ENCODE measurements around the gene PFDN1. TPM values are rescaled to one million over a fixed set of nuclear protein-coding genes. Genes with fewer than 3 reads are reported as not detected.

PFDN1 gene
- total and polyA plus RNA-seq, 10 of the 15 experiments (the other 5 are each of a cell fraction or from before 2014, with no cell fraction given) = 62.9 to 193 (median 102) TPM

- no peaks in the 10 kb centered on the region for H3K4me1 ChIP-seq (ENCODE audit: control insufficient read depth, insufficient read depth, low read length)
- TF ChIP-seq TBL1XR1 (IDR thresholded peaks at IDR 0.05; ENCODE audit: low read depth, low read length) = no peak
- TF ChIP-seq ZBED1 (IDR thresholded peaks at IDR 0.05; ENCODE audit: borderline replicate concordance) = no peak
- no peak for TF ChIP-seq ELK1 (IDR thresholded peaks at IDR 0.05; ENCODE audit: low read depth, low read length)
- TF ChIP-seq HSF1 (IDR thresholded peaks at IDR 0.05; ENCODE audit: low read depth, low read length) = no peak
- no peak for TF ChIP-seq ZZZ3 (IDR thresholded peaks at IDR 0.05; ENCODE audit: control insufficient read depth, insufficient read length, low read depth)
- no peak for TF ChIP-seq SREBF2 (IDR thresholded peaks at IDR 0.05; ENCODE audit: low read length)
- no peak for TF ChIP-seq SREBF1 (IDR thresholded peaks at IDR 0.05; ENCODE audit: low read length)
- TF ChIP-seq TCF12 (IDR thresholded peaks at IDR 0.05; ENCODE audit: low read depth, low read length) = no peak
- TF ChIP-seq HDAC2 (IDR thresholded peaks at IDR 0.05) = no peak
- TF ChIP-seq NFYA (IDR thresholded peaks at IDR 0.05; ENCODE audit: borderline replicate concordance, low read depth, low read length) = no peak
- TF ChIP-seq FOS (IDR thresholded peaks at IDR 0.05; ENCODE audit: borderline replicate concordance, extremely low read depth, insufficient read length) = no peak
- TF ChIP-seq BCL3 (IDR thresholded peaks at IDR 0.05; ENCODE audit: borderline replicate concordance, insufficient read depth, low read depth, low read length, poor library complexity, severe bottlenecking) = no peak
- TF ChIP-seq ATF3 (IDR thresholded peaks at IDR 0.05; ENCODE audit: borderline replicate concordance, extremely low read depth, low read depth, low read length) = no peak
- no peak for TF ChIP-seq MYC (IDR thresholded peaks at IDR 0.05; ENCODE audit: insufficient read depth, insufficient read length, insufficient replicate concordance, low read length, severe bottlenecking)
- SMC1A ChIA-PET (ENCODE audit: uncharacterized antibody, unreplicated experiment) = interaction anchor here (1.1 to 14.6 kb wide), 7 partner anchors 18 to 119 kb away, joined by 3 to 345 read pairs (median 5); partner anchors contain the start of gene HBEGF
- no peak overlapping the region for H3K4me2 ChIP-seq (ENCODE audit: control insufficient read depth, insufficient read depth)
- no peak for FAIRE-seq
- intact Hi-C loops (cut with micrococcal nuclease; ENCODE audit: unreplicated experiment) (no loop called here), in situ Hi-C loops (cut with MboI) (loop anchor here (25.0 kb wide), 1 partner anchor 798 kb away; no protein-coding TSS in a partner anchor)
- RAD21 ChIA-PET (ENCODE audit: unreplicated experiment) = interaction anchor here (0.9 to 2.5 kb wide), 9 partner anchors 16 to 396 kb away, joined by 3 to 41 read pairs (median 5); partner anchors contain the start of gene HBEGF
- BruUV-seq (replicated peaks) = no TSS peak
- H3K36me3 ChIP-seq (ENCODE audit: control insufficient read depth in 2 of 2, insufficient read depth in 2 of 2, low read length in 1 of 2) = peaks cover 0 to 9% of the 10 kb centered on the region in 2 experiments; a peak in 3 of 4 replicates
- no peak overlapping the region for H3K9ac ChIP-seq (ENCODE audit: control insufficient read depth, insufficient read depth, low read length)
- H2AFZ ChIP-seq (ENCODE audit: control insufficient read depth, low read depth, low read length) = no peak overlapping the region
- WGBS (ENCODE audit: insufficient coverage, insufficient replicate concordance, low lambda C conversion rate, missing lambda C conversion rate) = 96% methylated on average over 5 of the region's 5 CpGs
- no peaks in the 10 kb centered on the region; the same call in 1 of the 2 replicates for H4K20me1 ChIP-seq (ENCODE audit: control insufficient read depth, insufficient read depth)
- no peaks in the 10 kb centered on the region for H3K9me3 ChIP-seq (replicated peaks; ENCODE audit: control insufficient read depth, insufficient read depth, low read length)
- no peak overlapping the region for H3K27ac ChIP-seq (ENCODE audit: control insufficient read depth, insufficient read depth)
- POLR2A ChIA-PET = interaction anchor here (0.9 to 1.2 kb wide), 4 partner anchors 64 to 120 kb away, joined by 3 to 5 read pairs (median 3); partner anchors contain the start of genes CYSTM1 and HBEGF
- no peaks in the 10 kb centered on the region for H3K79me2 ChIP-seq (ENCODE audit: control insufficient read depth, insufficient read depth, low read length)
- no peak for DNase-seq (ENCODE audit: low read depth, low spot score)
- CTCF ChIA-PET = interaction anchor here (0.7 to 18.8 kb wide), 31 partner anchors 9 to 483 kb away, joined by 3 to 774 read pairs (median 4); partner anchors contain the start of genes ANKHD1, HBEGF, PFDN1 and SLC4A9
- ATAC-seq = peak; percentile 9; the same call in 2 of the 3 replicates
- no peak overlapping the region for H3K4me3 ChIP-seq
- H3K27me3 ChIP-seq (replicated peaks in 1 of 2; ENCODE audit: control insufficient read depth in 2 of 2, insufficient read depth in 2 of 2, low read length in 1 of 2) = no peaks in the 10 kb centered on the region
Observed at GRCh38 chr5:140239461-140239860, 63.4 kb downstream of the PFDN1 start.
